ENCODE results near the gene TMX3.

TMX3 gene

DNA sequence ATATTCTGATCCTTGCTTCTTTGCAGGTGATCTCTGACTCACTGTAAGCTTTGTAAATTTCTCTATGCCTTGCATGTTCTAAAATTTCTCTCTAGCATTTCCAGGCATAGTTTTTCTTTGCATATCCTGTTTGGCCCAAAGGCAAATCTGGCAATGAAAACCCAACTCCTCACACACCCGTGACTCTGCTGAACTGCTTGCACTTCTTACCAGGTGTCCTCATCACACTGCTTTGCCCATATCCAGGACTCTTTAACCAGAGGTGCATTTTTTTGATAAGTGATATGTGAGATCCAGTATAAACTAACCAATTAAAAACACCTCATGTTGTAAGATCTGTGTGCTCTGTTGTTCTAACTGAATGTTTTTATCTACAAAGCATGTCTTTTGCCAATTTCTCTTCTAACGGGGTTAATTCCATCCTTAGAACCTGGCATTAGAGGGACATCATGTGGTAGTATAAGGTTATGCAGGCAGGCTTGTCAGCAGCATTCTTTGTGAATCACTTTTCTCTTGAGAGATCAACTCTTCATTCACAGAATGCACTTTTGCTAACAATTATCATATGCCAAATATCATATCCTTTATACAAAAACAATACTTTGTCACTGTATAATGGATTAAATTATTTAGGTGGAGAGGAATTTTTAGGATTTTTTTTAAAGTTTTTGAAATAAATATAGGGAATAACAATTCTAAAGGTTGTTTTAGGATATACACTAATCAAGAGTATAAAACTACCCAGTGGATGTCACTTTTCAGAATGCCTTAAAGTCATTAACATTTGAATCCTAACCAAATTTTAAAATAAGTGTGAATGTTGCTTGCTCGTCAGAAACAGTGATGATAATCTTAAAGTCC lies 20.8 kb upstream of the TMX3 start:
- Histone ChIP-seq H3K9ac (no peak overlapping the region), H3K9me3 (replicated peaks in 1 of 11) (no peaks in the 10 kb centered on the region), H3K27me3 (no peaks in the 10 kb centered on the region), H3K4me1 (no peaks in the 10 kb centered on the region), H3K27ac (no peak overlapping the region), H3K4me2 (no peak overlapping the region), H3K4me3 (no peak overlapping the region), H3K36me3 (no peaks in the 10 kb centered on the region), H4K20me1 (no peaks in the 10 kb centered on the region; a peak in 1 of 22 replicates)
- no peak for TF ChIP-seq Cebpa-rat (IDR thresholded peaks at IDR 0.05)

DNA sequence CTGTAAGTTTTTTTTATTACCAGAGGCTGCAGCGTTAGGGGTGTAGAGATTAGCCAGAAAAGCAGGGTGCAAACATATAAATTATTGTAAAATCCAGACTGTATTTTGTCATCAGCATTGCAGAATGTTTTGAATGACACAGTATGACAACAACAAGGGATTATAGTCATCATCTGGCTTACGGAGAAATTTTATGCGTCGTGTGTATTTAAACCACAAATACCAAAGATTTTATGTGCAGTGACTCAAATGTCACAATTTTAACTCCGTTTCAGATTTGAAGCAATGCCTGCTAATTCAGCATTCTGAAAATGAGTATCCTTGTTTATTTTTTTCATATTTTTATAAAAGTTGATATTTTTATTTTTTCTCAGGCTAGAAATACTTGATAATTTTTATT lies 19.4 kb upstream of the TMX3 start:
- Histone ChIP-seq H3K27ac (no peak overlapping the region), H3K27me3 (no peaks in the 10 kb centered on the region), H3K4me1 (no peaks in the 10 kb centered on the region), H3K4me2 (no peak overlapping the region), H3K9me3 (replicated peaks in 1 of 11) (no peaks in the 10 kb centered on the region), H3K9ac (0 out of 22 replicates have a peak overlapping the region, but pooled peaks of 1 of the 11 experiments have one; percentile 12), H3K4me3 (no peak overlapping the region), H4K20me1 (no peaks in the 10 kb centered on the region; a peak in 1 of 22 replicates), H3K36me3 (no peaks in the 10 kb centered on the region)
- TF ChIP-seq Cebpa-rat (IDR thresholded peaks at IDR 0.05) = no peak

DNA sequence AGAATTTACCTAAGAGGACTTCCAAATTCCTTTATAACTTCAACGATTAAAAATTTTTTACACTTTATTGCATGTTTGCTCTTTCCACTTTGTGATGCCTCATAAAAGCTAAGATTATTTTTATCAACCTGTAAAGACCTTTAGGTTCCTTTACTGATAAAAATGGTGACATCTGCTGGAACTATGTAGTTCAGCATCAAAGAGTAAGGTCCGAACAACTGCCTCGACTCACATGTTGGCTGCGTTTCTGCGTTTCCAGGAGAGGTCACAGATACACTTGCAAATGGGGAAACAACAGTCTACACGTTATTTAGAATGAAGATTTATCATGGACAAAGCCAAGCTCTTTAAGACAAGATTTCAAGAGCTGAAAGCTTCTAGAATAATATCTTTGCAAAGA lies 18.8 kb upstream of the TMX3 start:
- no peaks in the 10 kb centered on the region for H3K36me3 ChIP-seq
- no peak overlapping the region for H3K9ac ChIP-seq
- H3K9me3 ChIP-seq (replicated peaks in 1 of 11) = no peaks in the 10 kb centered on the region
- no peaks in the 10 kb centered on the region; a peak in 1 of 22 replicates for H4K20me1 ChIP-seq
- H3K27ac ChIP-seq = no peak overlapping the region
- peaks cover 0 to 3% (median 0%) of the 10 kb centered on the region in 10 experiments; a peak in 4 of 20 replicates for H3K4me1 ChIP-seq
- H3K4me3 ChIP-seq = no peak overlapping the region
- no peak for TF ChIP-seq Cebpa-rat (IDR thresholded peaks at IDR 0.05)
- H3K27me3 ChIP-seq = no peaks in the 10 kb centered on the region
- no peak overlapping the region for H3K4me2 ChIP-seq

DNA sequence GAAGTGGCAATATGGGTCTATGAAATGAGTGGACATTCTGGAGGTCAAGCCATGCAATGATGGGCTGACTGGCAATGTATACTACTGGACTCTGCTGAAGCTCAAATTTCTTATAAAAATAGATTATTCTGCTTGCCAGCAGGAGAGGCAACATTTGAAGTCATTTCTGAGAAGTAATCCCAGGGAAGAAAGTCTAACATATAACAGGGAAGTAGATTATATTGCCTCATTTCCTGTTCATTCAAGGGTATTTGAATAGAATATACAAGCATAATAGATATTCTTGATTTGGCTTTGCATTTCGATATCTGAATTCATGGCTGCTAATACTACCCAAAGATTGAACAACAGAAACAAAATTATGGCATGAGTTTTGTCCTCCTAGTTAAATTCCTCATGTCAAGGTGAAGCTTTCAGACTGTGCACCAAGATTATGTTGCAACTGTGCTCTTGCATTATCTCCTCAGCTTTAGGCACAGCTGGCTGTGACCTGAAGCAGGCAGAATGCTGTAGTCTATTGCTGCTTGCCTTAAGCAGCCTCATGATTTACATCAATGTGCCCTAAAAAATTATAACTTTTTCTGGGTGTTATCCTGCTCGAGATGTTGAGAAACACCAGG lies 13.3 kb upstream of the TMX3 start:
- H4K20me1 ChIP-seq = no peaks in the 10 kb centered on the region

DNA sequence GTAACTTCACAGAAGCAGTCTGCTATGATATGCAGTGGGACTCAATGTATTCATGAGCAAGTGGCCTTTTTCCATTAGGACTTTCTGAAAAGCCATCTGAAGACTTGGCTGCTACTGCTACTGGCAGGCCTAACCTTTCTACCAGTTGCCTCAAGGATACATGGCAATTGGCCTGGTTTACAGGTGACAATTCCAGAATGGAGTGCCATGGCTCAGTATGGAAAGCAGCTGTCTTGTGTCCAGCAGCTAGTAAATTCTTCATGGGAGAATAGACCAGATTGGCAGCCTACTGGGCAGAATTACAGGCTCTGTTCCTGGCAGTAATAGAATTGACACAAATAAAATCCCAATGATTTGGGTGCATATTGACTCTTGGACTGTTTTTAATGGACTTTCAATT lies 12.6 kb upstream of the TMX3 start:
- Histone ChIP-seq H3K9me3 (replicated peaks in 1 of 11) (peaks cover 12 to 20% (median 16%) of the 10 kb centered on the region in 11 experiments; a peak in 19 of 22 replicates), H3K4me2 (peak overlapping the region in 3 of 11 experiments; percentile 50 to 78 (median 52); a peak in 6 of 22 replicates), H3K4me1 (peaks cover 0 to 40% (median 7%) of the 10 kb centered on the region in 10 experiments; a peak in 13 of 20 replicates), H3K9ac (no peak overlapping the region), H3K27me3 (no peaks in the 10 kb centered on the region), H3K36me3 (no peaks in the 10 kb centered on the region), H4K20me1 (no peaks in the 10 kb centered on the region), H3K27ac (peak overlapping the region in 2 of 11 experiments; percentile 7 to 30; a peak in 2 of 22 replicates), H3K4me3 (no peak overlapping the region)
- no peak for TF ChIP-seq Cebpa-rat (IDR thresholded peaks at IDR 0.05)

More for the DNA sequence above, 13.3 kb upstream of the TMX3 start:
- Histone ChIP-seq H3K36me3 (no peaks in the 10 kb centered on the region), H3K9me3 (replicated peaks in 1 of 11) (peaks cover 9 to 17% (median 12%) of the 10 kb centered on the region in 11 experiments; a peak in 19 of 22 replicates), H3K9ac (no peak overlapping the region), H3K4me1 (peaks cover 0 to 33% (median under 1%) of the 10 kb centered on the region in 10 experiments; a peak in 10 of 20 replicates), H3K27ac (peak overlapping the region in 2 of 11 experiments; percentile 7 to 30; a peak in 2 of 22 replicates), H3K4me3 (no peak overlapping the region), H3K27me3 (no peaks in the 10 kb centered on the region), H3K4me2 (peak overlapping the region in 3 of 11 experiments; percentile 50 to 78 (median 52); a peak in 6 of 22 replicates)
- TF ChIP-seq Cebpa-rat (IDR thresholded peaks at IDR 0.05) = no peak

DNA sequence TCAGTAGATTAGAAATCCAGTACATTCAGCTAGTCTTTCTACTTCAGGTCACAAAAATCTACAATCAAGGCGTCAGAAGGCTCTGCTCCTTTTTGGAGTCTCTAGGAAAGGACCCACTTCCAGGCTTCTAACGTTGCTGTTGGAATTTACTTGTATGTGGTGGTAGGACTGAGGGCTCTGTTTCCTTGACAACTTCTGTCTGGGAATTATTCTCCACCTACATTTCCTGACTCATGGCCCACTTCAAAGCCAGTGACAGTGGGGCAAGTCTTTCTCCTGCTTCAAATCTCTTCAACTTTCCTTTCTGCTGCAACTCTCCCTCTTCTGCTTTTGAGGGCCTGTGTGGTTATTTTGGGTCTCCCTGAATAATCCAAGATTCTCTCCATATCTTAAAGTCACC lies 10.4 kb upstream of the TMX3 start:
- Histone ChIP-seq H3K9me3 (replicated peaks in 1 of 11) (peaks cover 12 to 20% (median 16%) of the 10 kb centered on the region in 11 experiments; a peak in 19 of 22 replicates), H3K4me2 (peak overlapping the region in 1 of 11 experiments; percentile 6; a peak in 1 of 22 replicates)

DNA sequence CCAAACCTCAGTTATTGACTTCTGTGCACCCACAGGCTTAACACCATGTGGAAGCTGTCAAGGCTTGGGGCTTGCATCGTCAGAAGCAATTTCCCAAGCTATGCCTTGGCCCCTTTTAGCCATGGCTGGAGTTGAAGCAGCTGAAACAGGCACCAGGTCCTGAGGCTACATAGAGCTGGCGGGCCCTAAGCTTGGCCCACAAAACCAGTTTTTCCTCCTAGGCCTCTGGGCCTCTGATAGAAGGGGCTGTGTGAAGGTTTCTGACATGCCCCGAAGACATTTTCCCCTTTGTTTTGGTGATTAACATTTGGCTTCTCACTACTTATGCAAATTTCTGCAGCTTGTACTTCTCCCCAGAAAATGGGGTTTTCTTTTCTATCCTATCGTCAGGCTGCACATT lies 9.1 kb upstream of the TMX3 start:
- Histone ChIP-seq H3K4me1 (peaks cover 7 to 61% (median 23%) of the 10 kb centered on the region in 10 experiments), H3K4me3 (no peak overlapping the region), H3K36me3 (peaks cover 0 to 5% (median 0%) of the 10 kb centered on the region in 11 experiments; a peak in 2 of 22 replicates), H3K9ac (no peak overlapping the region), H3K27me3 (no peaks in the 10 kb centered on the region), H3K4me2 (peak overlapping the region in 1 of 11 experiments; percentile 88; a peak in 3 of 22 replicates), H4K20me1 (no peaks in the 10 kb centered on the region), H3K9me3 (replicated peaks in 1 of 11) (peaks cover 12 to 20% (median 18%) of the 10 kb centered on the region in 11 experiments; a peak in 19 of 22 replicates), H3K27ac (no peak overlapping the region)
- no peak for TF ChIP-seq Cebpa-rat (IDR thresholded peaks at IDR 0.05)

More for the DNA sequence above, 10.4 kb upstream of the TMX3 start:
- Histone ChIP-seq H3K9ac (no peak overlapping the region), H3K27me3 (no peaks in the 10 kb centered on the region), H3K4me1 (peaks cover 7 to 61% (median 23%) of the 10 kb centered on the region in 10 experiments), H3K36me3 (no peaks in the 10 kb centered on the region), H3K4me3 (no peak overlapping the region), H4K20me1 (no peaks in the 10 kb centered on the region), H3K27ac (no peak overlapping the region)
- no peak for TF ChIP-seq Cebpa-rat (IDR thresholded peaks at IDR 0.05)

DNA sequence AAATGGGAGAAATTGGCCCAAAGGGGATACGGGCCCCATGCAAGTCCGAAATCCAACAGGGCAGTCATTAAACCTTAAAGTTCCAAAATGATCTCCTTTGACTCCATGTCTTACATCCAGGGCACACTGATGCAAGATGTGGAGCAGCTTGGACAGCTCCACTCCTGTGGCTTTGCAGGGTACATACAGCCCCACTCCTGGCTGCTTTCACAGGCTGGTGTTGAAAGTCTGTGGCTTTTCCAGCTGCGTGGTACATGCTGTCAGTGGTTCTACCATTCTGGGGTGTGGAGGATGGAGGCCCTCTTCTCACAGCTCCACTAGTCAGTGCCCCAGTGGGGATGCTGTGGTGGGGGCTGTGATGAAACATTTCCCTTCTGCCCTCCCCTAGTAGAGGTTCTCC lies 8.6 kb upstream of the TMX3 start:
- TF ChIP-seq Cebpa-rat (IDR thresholded peaks at IDR 0.05) = no peak
- Histone ChIP-seq H3K4me3 (no peak overlapping the region), H3K27ac (peak overlapping the region in 2 of 11 experiments; percentile 51 to 62; a peak in 4 of 22 replicates), H4K20me1 (no peaks in the 10 kb centered on the region), H3K27me3 (no peaks in the 10 kb centered on the region), H3K4me1 (peaks cover 7 to 56% (median 23%) of the 10 kb centered on the region in 10 experiments), H3K9me3 (replicated peaks in 1 of 11) (peaks cover 12 to 20% (median 18%) of the 10 kb centered on the region in 11 experiments; a peak in 19 of 22 replicates), H3K4me2 (peak overlapping the region in 3 of 11 experiments; percentile 70 to 92 (median 88); a peak in 5 of 22 replicates), H3K9ac (no peak overlapping the region), H3K36me3 (peaks cover 0 to 5% (median 0%) of the 10 kb centered on the region in 11 experiments; a peak in 2 of 22 replicates)
